Dedifferentiated amniotic fluid mesenchymal stem cell (primary cell): ENCODE results near the gene STX2.
"Not testable (repeated sequence)": the region's sequence is repeated elsewhere in the genome, so short reads cannot be mapped to it uniquely, and the experiment has no call there.

Experiments
- DNase-seq: peaks from one replicate; pipeline ENCODE4 v3.0.0-alpha.2; 2016; ENCODE audit errors: extremely low spot score

Gene STX2

GRCh38 chr12:130870442-130871285 is 31.6 kb upstream of the STX2 start:
- DNase-seq = peak; percentile 70

GRCh38 chr12:130868412-130868811 is 29.4 kb upstream of the STX2 start:
- no peak for DNase-seq

- no peak for DNase-seq
These were observed 24.2 kb upstream of the STX2 start for GRCh38 chr12:130863298-130863697.

- not testable (repeated sequence) for DNase-seq
These were observed 23.7 kb upstream of the STX2 start for GRCh38 chr12:130862771-130863170.

- no peak for DNase-seq
These were observed 23.1 kb upstream of the STX2 start for GRCh38 chr12:130862161-130862560.

GRCh38 chr12:130860311-130860710 is 21.3 kb upstream of the STX2 start:
- no peak for DNase-seq

GRCh38 chr12:130859161-130859560 is 20.1 kb upstream of the STX2 start:
- DNase-seq = no peak

- DNase-seq = no peak
These were observed 19.0 kb upstream of the STX2 start for GRCh38 chr12:130858084-130858483.

GRCh38 chr12:130856088-130856487 is 17.0 kb upstream of the STX2 start:
- no peak for DNase-seq

- no peak for DNase-seq
These were observed 11.5 kb upstream of the STX2 start for GRCh38 chr12:130850418-130851021.

GRCh38 chr12:130849561-130850417 is 10.7 kb upstream of the STX2 start:
- DNase-seq = no peak

GRCh38 chr12:130848785-130849305 is 9.8 kb upstream of the STX2 start:
- not testable (repeated sequence) for DNase-seq

GRCh38 chr12:130848105-130848504 is 9.1 kb upstream of the STX2 start:
- not testable (repeated sequence) for DNase-seq

- peak; percentile 54 for DNase-seq
These were observed 8.1 kb upstream of the STX2 start for GRCh38 chr12:130847112-130847511.

- peak; percentile 47 for DNase-seq
These were observed 7.3 kb upstream of the STX2 start for GRCh38 chr12:130846369-130846768.

- DNase-seq = no peak
These were observed 837 bp upstream of the STX2 start for GRCh38 chr12:130839770-130840404.

- DNase-seq = no peak
These were observed 633 bp downstream of the STX2 start for GRCh38 chr12:130838284-130838950.

GRCh38 chr12:130835436-130835835 is 3.6 kb downstream of the STX2 start:
- DNase-seq = no peak

GRCh38 chr12:130835011-130835410 is 4.0 kb downstream of the STX2 start:
- no peak for DNase-seq

- DNase-seq = no peak
These were observed 6.4 kb downstream of the STX2 start for GRCh38 chr12:130832561-130833209.
